ENCODE data around the gene LAP3. TPM values are rescaled to one million over a fixed set of nuclear protein-coding genes. Genes with fewer than 3 reads are reported as not detected.

The LAP3 gene
- total and polyA plus RNA-seq, 8 donors, result 10.4 to 30.0 (median 17.8) TPM

DNA sequence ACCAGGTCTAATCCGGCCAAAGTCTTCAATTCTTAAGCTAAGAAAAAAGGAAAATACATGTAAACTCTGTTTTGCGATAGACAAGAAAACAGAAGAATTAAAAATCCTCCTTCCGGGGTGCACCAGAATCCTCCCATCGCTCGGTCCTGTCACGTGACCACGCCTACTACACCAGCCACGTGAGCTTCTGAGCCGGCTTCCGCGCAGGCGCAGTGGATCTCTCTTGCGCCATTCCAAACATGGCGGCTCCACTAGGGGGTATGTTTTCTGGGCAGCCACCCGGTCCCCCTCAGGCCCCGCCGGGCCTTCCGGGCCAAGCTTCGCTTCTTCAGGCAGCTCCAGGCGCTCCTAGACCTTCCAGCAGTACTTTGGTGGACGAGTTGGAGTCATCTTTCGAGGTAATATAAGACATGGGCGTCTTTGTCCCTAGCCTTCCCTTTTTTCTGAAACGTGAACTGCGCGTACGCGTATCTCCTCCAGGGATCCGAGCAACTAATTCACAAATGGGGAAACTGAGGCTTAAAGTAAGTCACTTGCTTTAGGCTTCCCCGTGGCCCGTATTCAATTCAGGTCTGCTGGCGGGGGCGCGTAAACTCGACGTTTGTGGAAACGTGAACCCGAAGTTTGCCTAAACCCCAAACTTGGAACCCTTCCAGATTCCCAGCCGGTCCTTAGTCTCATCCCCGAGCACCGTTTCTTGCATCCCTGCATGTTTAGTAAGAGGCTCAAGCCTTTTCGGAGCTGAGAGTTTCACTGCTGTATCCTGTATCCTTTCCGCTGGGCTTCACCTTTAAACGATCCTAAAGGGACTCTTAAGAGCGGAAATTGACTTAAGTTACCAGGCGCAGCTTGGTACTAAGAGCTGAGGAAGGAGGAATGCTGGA lies 37.7 kb downstream of the LAP3 start, which contains the start of gene MED28:
Gene MED28 (plus strand): TSS at position 226 of the 884 bp plus-strand sequence. CDS start 14 bp downstream, at position 240.
- Histone ChIP-seq H3K4me3 (peak within 1 kb of the TSS; percentile 53 to 83 (median 72)), H3K4me1 (peaks cover 8 to 13% (median 10%) of the 10 kb centered on the region in 3 donors), H3K36me3 (no peaks in the 10 kb centered on the region), H3K27me3 (no peaks in the 10 kb centered on the region), H3K27ac (peak within 1 kb of the TSS; percentile 47 to 86 (median 72)), H3K9me3 (no peaks in the 10 kb centered on the region)
- WGBS, 2 donors, result 0 to 1% methylated on average over 46 of the region's 46 CpGs
- intact Hi-C loops (cut with DNase I), result no loop called here
- DNase-seq (peak; percentile 92 to 99 (median 95)), FAIRE-seq (peak; percentile 9), ATAC-seq (peak; percentile 97 to 99 (median 99))
- TF ChIP-seq, protein P1, sequence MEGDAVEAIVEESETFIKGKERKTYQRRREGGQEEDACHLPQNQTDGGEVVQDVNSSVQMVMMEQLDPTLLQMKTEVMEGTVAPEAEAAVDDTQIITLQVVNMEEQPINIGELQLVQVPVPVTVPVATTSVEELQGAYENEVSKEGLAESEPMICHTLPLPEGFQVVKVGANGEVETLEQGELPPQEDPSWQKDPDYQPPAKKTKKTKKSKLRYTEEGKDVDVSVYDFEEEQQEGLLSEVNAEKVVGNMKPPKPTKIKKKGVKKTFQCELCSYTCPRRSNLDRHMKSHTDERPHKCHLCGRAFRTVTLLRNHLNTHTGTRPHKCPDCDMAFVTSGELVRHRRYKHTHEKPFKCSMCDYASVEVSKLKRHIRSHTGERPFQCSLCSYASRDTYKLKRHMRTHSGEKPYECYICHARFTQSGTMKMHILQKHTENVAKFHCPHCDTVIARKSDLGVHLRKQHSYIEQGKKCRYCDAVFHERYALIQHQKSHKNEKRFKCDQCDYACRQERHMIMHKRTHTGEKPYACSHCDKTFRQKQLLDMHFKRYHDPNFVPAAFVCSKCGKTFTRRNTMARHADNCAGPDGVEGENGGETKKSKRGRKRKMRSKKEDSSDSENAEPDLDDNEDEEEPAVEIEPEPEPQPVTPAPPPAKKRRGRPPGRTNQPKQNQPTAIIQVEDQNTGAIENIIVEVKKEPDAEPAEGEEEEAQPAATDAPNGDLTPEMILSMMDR (IDR thresholded peaks at IDR 0.05), result no peak

- Histone ChIP-seq H3K36me3 (peaks cover 0 to 9% (median 7%) of the 10 kb centered on the region in 3 donors), H3K27ac (no peak overlapping the region), H3K4me3 (no peak overlapping the region), H3K4me1 (peaks cover 8 to 13% (median 10%) of the 10 kb centered on the region in 3 donors), H3K27me3 (no peaks in the 10 kb centered on the region), H3K9me3 (no peaks in the 10 kb centered on the region)
- FAIRE-seq, result no peak
- intact Hi-C loops (cut with DNase I), result no loop called here
- no peak for ATAC-seq
- DNase-seq, result no peak
- TF ChIP-seq, protein P1 (IDR thresholded peaks at IDR 0.05), result no peak
- 60 to 62% methylated on average over 5 of the region's 5 CpGs for WGBS, 2 donors
Measured at GRCh38 chr4:17616283-17616682, 39.3 kb downstream of the LAP3 start.

GRCh38 chr4:17618926-17619325 lies 41.9 kb downstream of the LAP3 start:
- peaks cover 3 to 32% (median 21%) of the 10 kb centered on the region in 3 donors for H3K36me3 ChIP-seq
- no peaks in the 10 kb centered on the region for H3K9me3 ChIP-seq
- DNase-seq (no peak), ATAC-seq (no peak), FAIRE-seq (no peak)
- H3K4me1 ChIP-seq, result peaks cover 8 to 13% (median 10%) of the 10 kb centered on the region in 3 donors
- WGBS, 2 donors, result 28 to 43% methylated on average over 1 of the region's 1 CpG
- intact Hi-C loops (cut with DNase I), result no loop called here
- H3K27ac ChIP-seq, result no peak overlapping the region
- TF ChIP-seq, protein P1 (IDR thresholded peaks at IDR 0.05), result no peak
- no peaks in the 10 kb centered on the region for H3K27me3 ChIP-seq
- H3K4me3 ChIP-seq, result no peak overlapping the region

- H3K4me1 ChIP-seq, result peaks cover 8 to 13% (median 10%) of the 10 kb centered on the region in 3 donors
- no peaks in the 10 kb centered on the region for H3K9me3 ChIP-seq
- no peak overlapping the region for H3K4me3 ChIP-seq
- no peaks in the 10 kb centered on the region for H3K27me3 ChIP-seq
- peaks cover 3 to 38% (median 21%) of the 10 kb centered on the region in 3 donors for H3K36me3 ChIP-seq
- no peak for DNase-seq
- TF ChIP-seq, protein P1 (IDR thresholded peaks at IDR 0.05), result no peak
- 57% methylated on average over 7 of the region's 7 CpGs for WGBS, 2 donors
- ATAC-seq, result peak in 2 of 4 donors; percentile 52 to 58
- no peak overlapping the region for H3K27ac ChIP-seq
- intact Hi-C loops (cut with DNase I), result no loop called here
- FAIRE-seq, result no peak
Measured at GRCh38 chr4:17619416-17620105, 42.6 kb downstream of the LAP3 start.
